GM12878 (cell line): Measurements from ENCODE around the gene HOXB3. TPM values are rescaled to one million over a fixed set of nuclear protein-coding genes. Genes with fewer than 3 reads are reported as not detected.

Source experiments
- ATAC-seq: fragments of 200-7000 bp; cut with Tn5 transposase; 3 replicates; pipeline ENCODE4 v1.9.1; 2020; ENCODE audit warnings: mild to moderate bottlenecking, moderate library complexity
- BruUV-seq: library from RNA; stranded (reverse); fragments of 400-500 nt; replicated peaks from 2 replicates; lab custom pipeline; 2021; lab: Mats Ljungman, UMichigan
- CTCF ChIA-PET: fragments of 300-600 bp; sonication (Branson Sonifier 250); formaldehyde crosslinking; extraction: SDS; loops from one replicate; lab custom pipeline; 2021; ENCODE audit warnings: inconsistent platforms; lab: Yijun Ruan, JAX
- POLR2A ChIA-PET: fragments of 350-600 bp; formaldehyde crosslinking; extraction: SDS; loops from one replicate; lab custom pipeline; 2021; ENCODE audit warnings: inconsistent platforms; lab: Charles Lee
- RAD21 ChIA-PET: fragments of 300-600 bp; sonication (Branson Sonifier 250); formaldehyde crosslinking; loops from one replicate; lab custom pipeline; 2023; ENCODE audit warnings: antibody characterized with exemption; ENCODE audit not compliant: unreplicated experiment; lab: Charles Lee
- SMC1A ChIA-PET: fragments of 300-600 bp; sonication (Branson Sonifier 250); formaldehyde crosslinking; loops from one replicate; lab custom pipeline; 2023; ENCODE audit not compliant: unreplicated experiment, uncharacterized antibody; lab: Charles Lee
- DNase-seq: peaks from one replicate; pipeline ENCODE4 v3.0.0-alpha.2; 2011; ENCODE audit warnings: low read depth, low spot score
- FAIRE-seq: peaks from 3 replicates; lab custom pipeline; 2011; peaks lifted over from hg19 to GRCh38; lab: Jason Lieb, UNC
- H2AFZ ChIP-seq: 2 replicates; pipeline ENCODE4 v1.6.0; 2011; ENCODE audit warnings: low read depth, low read length, control low read depth; ENCODE audit not compliant: control insufficient read depth
- H3K27ac ChIP-seq: 2 replicates; pipeline ENCODE4 v1.5.1; 2011; ENCODE audit warnings: control low read depth; ENCODE audit not compliant: control insufficient read depth, insufficient read depth
- H3K27me3 ChIP-seq, 2 experiments: replicated peaks in 1 of 2; 2 replicates each; pipeline versions ENCODE4 v1.6.0 to v1.6.1; 2011; ENCODE audit warnings: low read length in 1 of 2; ENCODE audit not compliant: control insufficient read depth in 2 of 2, insufficient read depth in 2 of 2
- H3K36me3 ChIP-seq, 2 experiments: 2 replicates each; pipeline ENCODE4 v1.5.1; 2011; ENCODE audit warnings: low read length in 1 of 2; ENCODE audit not compliant: control insufficient read depth in 2 of 2, insufficient read depth in 2 of 2
- H3K4me1 ChIP-seq: 2 replicates; pipeline ENCODE4 v1.6.1; 2011; ENCODE audit warnings: mild to moderate bottlenecking, low read length, moderate library complexity, mixed read lengths; ENCODE audit not compliant: control insufficient read depth, insufficient read depth
- H3K4me2 ChIP-seq: 2 replicates; pipeline ENCODE4 v1.6.0; 2011; ENCODE audit warnings: control low read depth; ENCODE audit not compliant: control insufficient read depth, insufficient read depth
- H3K4me3 ChIP-seq: fragments of 200-600 bp; sonication (generic); 2 replicates; pipeline ENCODE4 v1.5.1; 2016
- H3K79me2 ChIP-seq: 2 replicates; pipeline ENCODE4 v1.6.0; 2011; ENCODE audit warnings: low read length; ENCODE audit not compliant: control insufficient read depth, insufficient read depth
- H3K9ac ChIP-seq: 2 replicates; pipeline ENCODE4 v1.8.0; 2011; ENCODE audit warnings: low read length, control low read depth, mixed read lengths; ENCODE audit not compliant: control insufficient read depth, insufficient read depth
- H3K9me3 ChIP-seq: replicated peaks from 3 replicates; pipeline ENCODE4 v1.5.1; 2011; ENCODE audit warnings: mild to moderate bottlenecking, low read length; ENCODE audit not compliant: control insufficient read depth, insufficient read depth
- H4K20me1 ChIP-seq: 2 replicates; pipeline ENCODE4 v1.6.0; 2011; ENCODE audit not compliant: control insufficient read depth, insufficient read depth
- BACH1 ChIP-seq: fragments of 450-650 bp; IDR thresholded peaks from 2 replicates; pipeline ENCODE4 v1.6.1; 2017; ENCODE audit warnings: mild to moderate bottlenecking, borderline replicate concordance
- CREB1 ChIP-seq: IDR thresholded peaks from 2 replicates; pipeline ENCODE4 v1.6.1; 2012; ENCODE audit warnings: low read depth, mild to moderate bottlenecking, inconsistent platforms
- EZH2 ChIP-seq: IDR thresholded peaks from 2 replicates; pipeline ENCODE4 v1.6.1; 2012; ENCODE audit warnings: low read depth, mild to moderate bottlenecking, control low read depth, inconsistent platforms, low read length, borderline replicate concordance; ENCODE audit not compliant: control insufficient read depth
- IKZF1 ChIP-seq: fragments of 450-650 bp; conservative IDR thresholded peaks from 2 replicates; pipeline ENCODE4 v1.6.1; 2017; ENCODE audit warnings: antibody characterized with exemption, mild to moderate bottlenecking
- MEF2B ChIP-seq: fragments of 450-650 bp; IDR thresholded peaks from 2 replicates; pipeline ENCODE4 v1.6.1; 2018; ENCODE audit warnings: mild to moderate bottlenecking, moderate library complexity; ENCODE audit not compliant: partially characterized antibody, poor library complexity, severe bottlenecking
- NFYB ChIP-seq: IDR thresholded peaks from 2 replicates; pipeline ENCODE4 v1.6.1; 2011; ENCODE audit warnings: low read depth, mild to moderate bottlenecking, low read length, improper control_type of control experiment, moderate library complexity; ENCODE audit not compliant: insufficient read depth
- POLR2AphosphoS2 ChIP-seq: IDR thresholded peaks from 2 replicates; pipeline ENCODE4 v1.6.1; 2011; ENCODE audit warnings: low read depth, mild to moderate bottlenecking, low read length, improper control_type of control experiment, moderate library complexity
- POLR2AphosphoS5 ChIP-seq: IDR thresholded peaks from 2 replicates; pipeline ENCODE4 v1.6.1; 2011; ENCODE audit warnings: mild to moderate bottlenecking, low read length, inconsistent platforms
- SMAD5 ChIP-seq: IDR thresholded peaks from 2 replicates; pipeline ENCODE4 v1.6.1; 2016; ENCODE audit warnings: antibody characterized with exemption, low read depth
- SP1 ChIP-seq: IDR thresholded peaks from one replicate; pipeline ENCODE4 v1.6.1; 2011; ENCODE audit warnings: low read depth, low read length
- YY1 ChIP-seq: IDR thresholded peaks from 2 replicates; pipeline ENCODE4 v1.6.1; 2011; ENCODE audit warnings: low read depth, mild to moderate bottlenecking, low read length
- ZBED1 ChIP-seq: IDR thresholded peaks from 2 replicates; pipeline ENCODE4 v1.6.1; 2016; ENCODE audit warnings: borderline replicate concordance
- ZNF217 ChIP-seq: fragments of 450-650 bp; IDR thresholded peaks from 2 replicates; pipeline ENCODE4 v1.6.1; 2017; ENCODE audit warnings: antibody characterized with exemption, mild to moderate bottlenecking
- WGBS: methylation state at CpG from one replicate; pipeline ENCODE4 v1.1.6; 2016; ENCODE audit warnings: low lambda C conversion rate; ENCODE audit not compliant: insufficient replicate concordance, insufficient coverage; ENCODE audit errors: missing lambda C conversion rate; 5-methylcytosine and 5-hydroxymethylcytosine counted together
- in situ Hi-C: fragments of 300-500 bp; cut with MboI; formaldehyde crosslinking; loops from 9 replicates; pipeline ENCODE4 v1.14.3; 2018; ENCODE audit warnings: mixed read lengths
- intact Hi-C: fragments of 100-400 bp; cut with micrococcal nuclease; formaldehyde crosslinking; loops from one replicate; pipeline ENCODE4 v1.14.2; 2022; ENCODE audit not compliant: unreplicated experiment
- polyA plus RNA-seq, 11 experiments: library from polyadenylated mRNA; depleted of rRNA in 4 of 11; unstranded in 6 of 11; stranded (reverse) in 5 of 11; fragments of >200 nt; fragmentation: Nextera tagmentation in 4 of 11; fragmentation: Illumina TruSeq in 1 of 11; extraction: Ambion mirVana in 4 of 11; extraction: Trizol in 1 of 11; gene quantifications; 1 replicate in 1 of 11; 2 replicates in 10 of 11; pipeline versions ENCODE4 v1.2.1 to v1.2.3, GENCODE V29; 2011 to 2016; ENCODE audit warnings: inconsistent platforms in 2 of 11, missing spikeins in 2 of 11, low read depth in 1 of 11
- total RNA-seq, 4 experiments: library from RNA; depleted of rRNA in 3 of 4; stranded (reverse); fragments of >200 nt in 3 of 4; fragmentation: Illumina TruSeq in 1 of 4; extraction: Trizol in 1 of 4; gene quantifications; 2 replicates each; pipeline versions ENCODE4 v1.2.1 to v1.2.3, GENCODE V29; 2013 to 2021
- TF ChIP-seq, protein P1 (sequence below): fragments of 450-650 bp; conservative IDR thresholded peaks from 2 replicates; pipeline ENCODE4 v1.6.1; 2017; ENCODE audit warnings: mild to moderate bottlenecking, moderate library complexity
- TF ChIP-seq, protein P2 (sequence below): IDR thresholded peaks from 2 replicates; pipeline ENCODE4 v1.6.1; 2012; ENCODE audit warnings: low read depth, low read length, improper control_type of control experiment
- TF ChIP-seq, protein P3 (sequence below): fragments of 450-650 bp; IDR thresholded peaks from 2 replicates; pipeline ENCODE4 v1.6.1; 2017; ENCODE audit warnings: borderline replicate concordance
- TF ChIP-seq, protein P4 (sequence below): fragments of 450-650 bp; IDR thresholded peaks from 2 replicates; pipeline ENCODE4 v1.6.1; 2018; ENCODE audit warnings: mild to moderate bottlenecking, low read depth, moderate library complexity; ENCODE audit not compliant: partially characterized antibody

HOXB3 gene
- total and polyA plus RNA-seq, 10 of the 15 experiments (the other 5 are each of a cell fraction or from before 2014, with no cell fraction given), result 0.19 to 7.7 (median 2.9) TPM

DNA sequence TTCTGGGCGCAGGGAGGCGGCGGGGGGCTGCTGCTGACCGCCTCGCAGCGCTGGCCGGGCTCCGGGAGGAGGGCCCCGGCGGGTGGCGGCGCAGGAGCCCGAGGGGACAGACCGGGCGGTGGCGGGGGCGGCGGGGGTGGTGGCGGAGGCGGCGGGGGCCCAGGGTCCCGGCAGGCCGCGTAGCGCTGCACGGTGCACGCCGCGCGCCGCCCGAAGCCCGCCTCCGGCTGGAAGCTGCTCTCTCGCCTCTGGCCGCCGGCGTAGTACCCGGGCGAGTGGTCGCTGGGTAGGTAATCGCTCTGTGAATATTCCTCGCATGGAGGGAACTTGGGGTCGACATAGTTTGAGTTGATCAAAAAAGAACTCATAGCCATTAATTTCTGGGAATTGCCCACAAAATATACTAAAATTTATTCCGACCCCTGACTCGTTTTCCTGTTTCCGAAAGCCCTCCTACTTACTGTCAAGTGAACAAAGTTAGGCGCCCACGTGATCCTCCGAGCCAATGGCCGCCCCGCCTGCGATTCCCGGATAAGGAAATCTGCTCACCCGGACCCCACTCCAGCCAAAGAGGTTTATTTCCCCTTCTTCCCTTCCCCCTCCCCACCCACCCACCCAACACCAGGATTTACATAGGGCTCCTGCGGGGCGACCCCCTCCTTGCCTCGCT lies 12.0 kb downstream of the HOXB3 start, which contains the start of gene HOXB4:
Gene HOXB4 (minus strand): TSS at position 405 of the 670 bp plus-strand sequence. CDS start 31 bp downstream, at position 374.
- Histone ChIP-seq H3K9ac (peak within 1 kb of the TSS; percentile 77), H3K9me3 (no peaks in the 10 kb centered on the region), H3K27ac (peak within 1 kb of the TSS; percentile 57), H3K4me1 (peaks cover 23% of the 10 kb centered on the region), H3K4me2 (peak within 1 kb of the TSS; percentile 92), H3K36me3 (no peaks in the 10 kb centered on the region), H3K27me3 (no peaks in the 10 kb centered on the region), H4K20me1 (no peaks in the 10 kb centered on the region), H3K4me3 (peak within 1 kb of the TSS; percentile 93), H3K79me2 (peaks cover 7% of the 10 kb centered on the region), H2AFZ (peak within 1 kb of the TSS; percentile 85)
- ATAC-seq (peak; percentile 80), DNase-seq (peak; percentile 43), FAIRE-seq (no peak)
- under 1% methylated on average over 36 of the region's 58 CpGs for WGBS
- SMC1A ChIA-PET, result interaction anchor here (0.9 to 2.7 kb wide), 7 partner anchors 67 to 244 kb away, joined by 3 to 6 read pairs (median 3); no protein-coding TSS in a partner anchor
- intact Hi-C loops, result no loop called here
- POLR2A ChIA-PET, result interaction anchor here (0.6 to 1.0 kb wide), 3 partner anchors 56 to 255 kb away, joined by 3 to 5 read pairs (median 3); no protein-coding TSS in a partner anchor
- RAD21 ChIA-PET, result interaction anchor here (0.7 to 2.3 kb wide), 9 partner anchors 15 to 244 kb away, joined by 3 to 8 read pairs (median 4); no protein-coding TSS in a partner anchor
- CTCF ChIA-PET, result interaction anchor here (1.0 to 2.3 kb wide), 4 partner anchors 85 to 315 kb away, joined by 4 to 10 read pairs (median 4); no protein-coding TSS in a partner anchor
- in situ Hi-C loops, result no loop called here
- no TSS peak for BruUV-seq
- TF ChIP-seq SP1, result peak; percentile 8
- no peak; the same call in 1 of the 2 replicates for TF ChIP-seq POLR2AphosphoS5
- TF ChIP-seq, protein P1, sequence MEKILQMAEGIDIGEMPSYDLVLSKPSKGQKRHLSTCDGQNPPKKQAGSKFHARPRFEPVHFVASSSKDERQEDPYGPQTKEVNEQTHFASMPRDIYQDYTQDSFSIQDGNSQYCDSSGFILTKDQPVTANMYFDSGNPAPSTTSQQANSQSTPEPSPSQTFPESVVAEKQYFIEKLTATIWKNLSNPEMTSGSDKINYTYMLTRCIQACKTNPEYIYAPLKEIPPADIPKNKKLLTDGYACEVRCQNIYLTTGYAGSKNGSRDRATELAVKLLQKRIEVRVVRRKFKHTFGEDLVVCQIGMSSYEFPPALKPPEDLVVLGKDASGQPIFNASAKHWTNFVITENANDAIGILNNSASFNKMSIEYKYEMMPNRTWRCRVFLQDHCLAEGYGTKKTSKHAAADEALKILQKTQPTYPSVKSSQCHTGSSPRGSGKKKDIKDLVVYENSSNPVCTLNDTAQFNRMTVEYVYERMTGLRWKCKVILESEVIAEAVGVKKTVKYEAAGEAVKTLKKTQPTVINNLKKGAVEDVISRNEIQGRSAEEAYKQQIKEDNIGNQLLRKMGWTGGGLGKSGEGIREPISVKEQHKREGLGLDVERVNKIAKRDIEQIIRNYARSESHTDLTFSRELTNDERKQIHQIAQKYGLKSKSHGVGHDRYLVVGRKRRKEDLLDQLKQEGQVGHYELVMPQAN, result peak; percentile 57
- TF ChIP-seq, protein P2, sequence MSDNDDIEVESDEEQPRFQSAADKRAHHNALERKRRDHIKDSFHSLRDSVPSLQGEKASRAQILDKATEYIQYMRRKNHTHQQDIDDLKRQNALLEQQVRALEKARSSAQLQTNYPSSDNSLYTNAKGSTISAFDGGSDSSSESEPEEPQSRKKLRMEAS, result peak; percentile 73; the same call in 1 of the 2 replicates
- no peak for TF ChIP-seq ZBED1
- no peak for TF ChIP-seq ZNF217
- TF ChIP-seq SMAD5, result no peak
- TF ChIP-seq POLR2AphosphoS2, result 0 out of 2 replicates have a peak, but pooled peaks have one; percentile 31
- no peak for TF ChIP-seq IKZF1
- TF ChIP-seq YY1, result peak; percentile 82
- TF ChIP-seq EZH2, result no peak
- TF ChIP-seq NFYB, result peak; percentile 77
- TF ChIP-seq MEF2B, result no peak
- TF ChIP-seq, protein P3, sequence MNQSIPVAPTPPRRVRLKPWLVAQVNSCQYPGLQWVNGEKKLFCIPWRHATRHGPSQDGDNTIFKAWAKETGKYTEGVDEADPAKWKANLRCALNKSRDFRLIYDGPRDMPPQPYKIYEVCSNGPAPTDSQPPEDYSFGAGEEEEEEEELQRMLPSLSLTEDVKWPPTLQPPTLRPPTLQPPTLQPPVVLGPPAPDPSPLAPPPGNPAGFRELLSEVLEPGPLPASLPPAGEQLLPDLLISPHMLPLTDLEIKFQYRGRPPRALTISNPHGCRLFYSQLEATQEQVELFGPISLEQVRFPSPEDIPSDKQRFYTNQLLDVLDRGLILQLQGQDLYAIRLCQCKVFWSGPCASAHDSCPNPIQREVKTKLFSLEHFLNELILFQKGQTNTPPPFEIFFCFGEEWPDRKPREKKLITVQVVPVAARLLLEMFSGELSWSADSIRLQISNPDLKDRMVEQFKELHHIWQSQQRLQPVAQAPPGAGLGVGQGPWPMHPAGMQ, result no peak
- TF ChIP-seq, protein P4, sequence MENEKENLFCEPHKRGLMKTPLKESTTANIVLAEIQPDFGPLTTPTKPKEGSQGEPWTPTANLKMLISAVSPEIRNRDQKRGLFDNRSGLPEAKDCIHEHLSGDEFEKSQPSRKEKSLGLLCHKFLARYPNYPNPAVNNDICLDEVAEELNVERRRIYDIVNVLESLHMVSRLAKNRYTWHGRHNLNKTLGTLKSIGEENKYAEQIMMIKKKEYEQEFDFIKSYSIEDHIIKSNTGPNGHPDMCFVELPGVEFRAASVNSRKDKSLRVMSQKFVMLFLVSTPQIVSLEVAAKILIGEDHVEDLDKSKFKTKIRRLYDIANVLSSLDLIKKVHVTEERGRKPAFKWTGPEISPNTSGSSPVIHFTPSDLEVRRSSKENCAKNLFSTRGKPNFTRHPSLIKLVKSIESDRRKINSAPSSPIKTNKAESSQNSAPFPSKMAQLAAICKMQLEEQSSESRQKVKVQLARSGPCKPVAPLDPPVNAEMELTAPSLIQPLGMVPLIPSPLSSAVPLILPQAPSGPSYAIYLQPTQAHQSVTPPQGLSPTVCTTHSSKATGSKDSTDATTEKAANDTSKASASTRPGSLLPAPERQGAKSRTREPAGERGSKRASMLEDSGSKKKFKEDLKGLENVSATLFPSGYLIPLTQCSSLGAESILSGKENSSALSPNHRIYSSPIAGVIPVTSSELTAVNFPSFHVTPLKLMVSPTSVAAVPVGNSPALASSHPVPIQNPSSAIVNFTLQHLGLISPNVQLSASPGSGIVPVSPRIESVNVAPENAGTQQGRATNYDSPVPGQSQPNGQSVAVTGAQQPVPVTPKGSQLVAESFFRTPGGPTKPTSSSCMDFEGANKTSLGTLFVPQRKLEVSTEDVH, result no peak
- 0 out of 2 replicates have a peak, but pooled peaks have one; percentile 21 for TF ChIP-seq CREB1
- TF ChIP-seq BACH1, result no peak
